D721Med (cell line): ENCODE results near the gene RAPGEF6.

ENCODE experiments used
- DNase-seq: peaks from one replicate; pipeline ENCODE4 v3.0.0; 2011; ENCODE audit warnings: low spot score; ENCODE audit not compliant: insufficient read length
- FAIRE-seq: peaks from 2 replicates; lab custom pipeline; 2011; peaks lifted over from hg19 to GRCh38; lab: Jason Lieb, UNC
- TF ChIP-seq, protein P1 (sequence below): IDR thresholded peaks from 2 replicates; pipeline ENCODE4 v1.5.1; 2012; ENCODE audit warnings: mild to moderate bottlenecking, control low read depth; ENCODE audit not compliant: insufficient read depth; ENCODE audit errors: missing control alignments

The RAPGEF6 gene

DNA sequence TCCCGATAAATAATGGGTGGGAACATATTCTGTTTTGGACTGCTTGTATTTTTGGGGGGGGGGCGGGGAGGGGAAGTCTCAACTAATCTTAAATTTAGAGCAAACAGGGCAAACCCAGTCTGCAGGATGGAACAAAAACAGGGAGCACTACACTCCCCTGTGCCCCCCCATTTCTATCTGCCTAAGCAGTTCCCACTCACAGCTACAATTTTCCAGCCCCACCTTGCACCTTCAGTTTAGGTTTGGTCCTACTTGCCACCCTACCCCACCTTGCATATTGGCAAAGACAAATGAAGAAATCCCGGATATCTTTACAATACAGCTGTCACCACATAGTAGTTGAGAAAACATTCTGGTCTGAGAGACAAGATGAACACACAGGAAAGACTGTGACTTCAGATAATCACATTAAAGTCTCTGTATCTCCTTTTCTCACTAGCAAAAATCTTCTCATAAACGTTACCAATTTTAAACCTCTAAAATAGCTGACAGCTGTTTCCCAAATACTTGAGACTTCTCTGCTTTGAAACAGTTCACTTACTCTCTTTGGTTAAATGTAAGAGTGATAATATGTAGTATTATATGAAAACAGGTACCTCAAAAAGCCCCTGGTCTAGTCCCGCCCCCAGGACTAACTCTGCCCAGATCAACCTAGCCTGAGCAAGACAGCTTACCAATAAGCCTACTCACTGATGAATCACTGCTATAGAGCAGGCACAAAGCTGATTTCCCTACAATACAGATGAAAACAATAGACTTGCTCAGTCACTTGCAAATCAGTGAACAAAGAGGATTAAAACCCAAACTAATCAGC is 5.2 kb upstream of the RAPGEF6 start:
- DNase-seq (no peak), FAIRE-seq (no peak)
- TF ChIP-seq, protein P1, sequence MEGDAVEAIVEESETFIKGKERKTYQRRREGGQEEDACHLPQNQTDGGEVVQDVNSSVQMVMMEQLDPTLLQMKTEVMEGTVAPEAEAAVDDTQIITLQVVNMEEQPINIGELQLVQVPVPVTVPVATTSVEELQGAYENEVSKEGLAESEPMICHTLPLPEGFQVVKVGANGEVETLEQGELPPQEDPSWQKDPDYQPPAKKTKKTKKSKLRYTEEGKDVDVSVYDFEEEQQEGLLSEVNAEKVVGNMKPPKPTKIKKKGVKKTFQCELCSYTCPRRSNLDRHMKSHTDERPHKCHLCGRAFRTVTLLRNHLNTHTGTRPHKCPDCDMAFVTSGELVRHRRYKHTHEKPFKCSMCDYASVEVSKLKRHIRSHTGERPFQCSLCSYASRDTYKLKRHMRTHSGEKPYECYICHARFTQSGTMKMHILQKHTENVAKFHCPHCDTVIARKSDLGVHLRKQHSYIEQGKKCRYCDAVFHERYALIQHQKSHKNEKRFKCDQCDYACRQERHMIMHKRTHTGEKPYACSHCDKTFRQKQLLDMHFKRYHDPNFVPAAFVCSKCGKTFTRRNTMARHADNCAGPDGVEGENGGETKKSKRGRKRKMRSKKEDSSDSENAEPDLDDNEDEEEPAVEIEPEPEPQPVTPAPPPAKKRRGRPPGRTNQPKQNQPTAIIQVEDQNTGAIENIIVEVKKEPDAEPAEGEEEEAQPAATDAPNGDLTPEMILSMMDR, result no peak

DNA sequence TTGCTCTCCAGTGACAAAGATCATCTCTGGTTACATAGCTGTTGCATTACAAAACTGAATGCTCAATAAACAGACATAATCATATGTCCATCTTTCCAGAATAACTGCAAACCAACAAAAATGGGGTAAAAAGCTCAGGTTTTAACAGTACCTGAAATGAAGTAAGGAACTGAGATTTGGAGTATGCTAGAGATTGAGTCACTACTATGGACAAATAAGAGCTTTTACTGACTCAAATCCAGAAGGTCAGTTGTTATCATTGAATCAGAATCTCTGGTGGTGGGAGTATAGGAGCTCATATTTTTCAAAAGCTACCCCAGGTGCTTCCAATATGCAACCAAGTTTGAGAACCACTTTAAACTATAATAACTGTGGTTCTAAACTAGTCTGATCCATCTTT is 4.1 kb upstream of the RAPGEF6 start:
- FAIRE-seq (no peak), DNase-seq (no peak)
- TF ChIP-seq, protein P1, result no peak

DNA sequence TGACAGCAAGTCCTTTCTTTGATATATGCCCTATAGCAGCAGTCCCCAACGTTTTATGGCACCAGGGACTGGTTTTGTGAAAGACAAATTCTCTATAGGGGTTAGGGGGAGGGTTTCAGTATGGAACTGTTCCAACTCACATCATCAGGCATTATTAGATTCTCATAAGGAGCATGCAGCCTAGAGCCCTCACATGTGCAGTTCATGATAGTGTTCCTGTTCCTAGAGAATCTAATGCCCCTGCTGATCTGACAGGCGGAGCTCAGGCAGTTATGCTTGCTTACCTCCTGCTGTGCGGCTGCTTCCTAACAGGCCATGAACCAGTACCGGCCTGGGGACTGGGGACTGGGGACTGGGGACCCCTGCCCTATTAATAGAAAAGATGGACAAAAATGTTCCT is 2.7 kb upstream of the RAPGEF6 start:
- TF ChIP-seq, protein P1, result no peak
- DNase-seq, result no peak

DNA sequence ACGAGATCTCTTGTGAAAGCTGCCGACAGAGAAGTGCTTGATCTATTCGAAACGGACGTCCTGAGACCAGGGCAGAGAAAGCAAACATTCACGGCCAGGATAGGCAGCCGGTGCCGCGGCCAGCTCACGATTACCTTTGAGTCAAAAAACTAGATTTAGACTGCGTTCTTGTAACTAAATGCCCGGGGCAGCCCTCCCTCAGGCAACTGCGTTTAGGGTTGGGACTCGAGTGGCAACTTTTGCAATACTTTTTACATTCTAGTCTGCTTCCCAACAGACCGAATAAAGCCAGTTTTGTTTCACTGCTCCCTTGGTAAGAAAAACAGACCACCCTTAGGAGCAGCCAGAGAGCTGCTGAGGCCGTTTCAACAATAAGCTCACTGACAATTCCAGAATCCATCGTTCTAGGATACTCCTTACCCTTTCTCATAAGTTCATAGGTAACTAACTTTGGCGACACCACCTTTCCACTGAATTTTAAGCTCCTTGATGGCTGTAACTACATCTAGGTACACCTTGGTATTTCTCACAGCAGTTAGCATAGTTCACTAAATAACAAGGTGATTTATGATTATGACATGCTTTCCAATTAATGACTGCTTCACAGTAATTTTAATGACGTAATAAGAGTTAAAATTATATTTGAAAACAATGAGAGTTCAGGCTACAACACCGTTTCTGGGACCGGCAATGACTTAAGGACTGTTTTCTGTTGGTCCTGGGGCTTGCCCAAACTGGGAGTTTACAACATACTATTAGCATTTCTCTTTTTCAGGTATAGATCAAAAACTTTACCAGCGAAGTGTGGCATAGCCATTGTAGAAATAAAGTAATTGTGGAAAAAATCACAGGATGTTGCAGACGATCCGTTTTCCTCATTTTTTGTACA is 899 bp upstream of the RAPGEF6 start:
- FAIRE-seq (no peak), DNase-seq (no peak)
- TF ChIP-seq, protein P1, result no peak

More for the DNA sequence above, 2.7 kb upstream of the RAPGEF6 start:
- no peak for FAIRE-seq

DNA sequence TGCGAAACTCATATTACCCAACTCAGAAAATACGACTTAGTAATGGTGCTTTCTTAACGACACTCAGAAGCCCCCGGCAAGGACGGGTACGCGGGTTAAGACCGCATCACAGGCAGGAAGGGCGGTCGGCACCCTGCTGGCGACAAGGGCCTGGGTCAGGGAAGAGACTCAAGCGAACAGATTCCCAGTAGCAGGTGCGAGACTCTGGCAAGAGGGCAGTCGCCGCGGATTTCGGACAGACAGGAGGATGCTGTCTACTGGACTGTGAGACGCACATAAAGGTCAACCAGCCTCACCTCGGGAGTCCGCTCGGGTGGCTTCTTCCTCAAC is 398 bp downstream of the RAPGEF6 start:
- FAIRE-seq (no peak), DNase-seq (no peak)
- TF ChIP-seq, protein P1, result no peak

DNA sequence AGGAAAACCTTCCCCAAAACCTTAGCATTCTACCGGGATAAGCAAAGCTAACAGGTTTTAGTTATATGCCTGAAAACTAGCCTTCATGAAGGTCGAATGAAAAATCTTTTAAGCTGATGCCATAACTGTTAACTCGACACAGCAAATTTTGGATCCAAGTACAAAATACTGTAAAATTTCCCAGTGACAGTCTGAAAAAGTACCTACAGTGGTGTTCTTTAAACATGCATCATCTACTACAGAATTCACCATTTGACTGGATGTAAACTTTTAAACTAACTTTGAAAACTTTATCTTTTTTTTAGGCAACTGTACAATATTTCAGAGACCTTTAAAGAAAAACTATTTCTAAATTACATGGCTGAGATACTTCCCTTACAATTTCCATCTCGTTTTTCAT is 791 bp downstream of the RAPGEF6 start:
- FAIRE-seq (no peak), DNase-seq (no peak)
- TF ChIP-seq, protein P1, result no peak
